OCI-LY1 (cell line): ENCODE measurements around the gene TTC36.

Experiments used
- H2AFZ ChIP-seq: fragments of 200-600 bp; sonication (generic), shearing (Covaris generic); 2 replicates; pipeline ENCODE4 v1.6.0; 2014; ENCODE audit warnings: antibody characterized with exemption, mild to moderate bottlenecking, low read length
- H3F3A ChIP-seq: fragments of 200-600 bp; sonication (generic), shearing (Covaris generic); 2 replicates; pipeline ENCODE4 v1.6.0; 2014; ENCODE audit warnings: mild to moderate bottlenecking, antibody characterized with exemption, low read length, moderate library complexity; ENCODE audit not compliant: insufficient read depth
- H3K27ac ChIP-seq: fragments of 200-600 bp; sonication (generic); 2 replicates; pipeline ENCODE4 v1.5.1; 2014; ENCODE audit warnings: low read length, mixed run types, mild to moderate bottlenecking, low read depth; ENCODE audit not compliant: poor library complexity, severe bottlenecking
- H3K27me3 ChIP-seq: fragments of 200-600 bp; sonication (generic); 2 replicates; pipeline ENCODE4 v1.6.0; 2014; ENCODE audit warnings: antibody characterized with exemption, mild to moderate bottlenecking, low read length, moderate library complexity; ENCODE audit not compliant: insufficient read depth
- H3K36me3 ChIP-seq: fragments of 200-600 bp; sonication (generic); 2 replicates; pipeline ENCODE4 v1.6.1; 2014; ENCODE audit warnings: mild to moderate bottlenecking, antibody characterized with exemption, low read length, moderate library complexity, mixed read lengths; ENCODE audit not compliant: insufficient read depth
- H3K4me1 ChIP-seq: fragments of 200-600 bp; sonication (generic); 2 replicates; pipeline ENCODE4 v1.5.1; 2014; ENCODE audit warnings: mild to moderate bottlenecking, low read length, moderate library complexity; ENCODE audit not compliant: insufficient read depth, severe bottlenecking
- H3K4me2 ChIP-seq: fragments of 200-600 bp; sonication (generic), shearing (Covaris generic); 2 replicates; pipeline ENCODE4 v1.6.1; 2014; ENCODE audit warnings: low read length
- H3K4me3 ChIP-seq: fragments of 200-600 bp; sonication (generic); 2 replicates; pipeline ENCODE4 v1.5.1; 2014; ENCODE audit warnings: low read length, low read depth, mild to moderate bottlenecking, mixed read lengths; ENCODE audit not compliant: poor library complexity, severe bottlenecking
- H3K79me2 ChIP-seq: fragments of 200-600 bp; shearing (Covaris generic); 2 replicates; pipeline ENCODE4 v1.6.1; 2016; ENCODE audit warnings: mixed run types, low read length, mixed read lengths; ENCODE audit not compliant: insufficient read depth
- H3K9ac ChIP-seq: fragments of 200-600 bp; sonication (generic), shearing (Covaris generic); 2 replicates; pipeline ENCODE4 v1.6.1; 2014; ENCODE audit warnings: mild to moderate bottlenecking, low read length, mixed read lengths
- H3K9me2 ChIP-seq: fragments of 200-600 bp; sonication (generic), shearing (Covaris generic); 2 replicates; pipeline ENCODE4 v1.6.1; 2014; ENCODE audit warnings: low read depth, mild to moderate bottlenecking, low read length, mixed read lengths
- H3K9me3 ChIP-seq: fragments of 200-600 bp; shearing (Covaris generic); 2 replicates; pipeline ENCODE4 v1.6.1; 2014; ENCODE audit warnings: low read length, mixed read lengths
- H4K20me1 ChIP-seq: fragments of 200-600 bp; sonication (generic), shearing (Covaris generic); 2 replicates; pipeline ENCODE4 v1.6.0; 2016; ENCODE audit warnings: mild to moderate bottlenecking, low read length; ENCODE audit not compliant: insufficient read depth
- CTCF ChIP-seq: fragments of 200-600 bp; sonication (generic), shearing (Covaris generic); IDR thresholded peaks from 2 replicates; pipeline ENCODE4 v1.5.1; 2017; ENCODE audit warnings: mild to moderate bottlenecking, antibody characterized with exemption, low read length, moderate library complexity, mixed read lengths
- EZH2 ChIP-seq: fragments of 200-600 bp; sonication (generic), shearing (Covaris generic); IDR thresholded peaks from 2 replicates; pipeline ENCODE4 v1.8.0; 2017; ENCODE audit warnings: borderline replicate concordance, mixed run types, mild to moderate bottlenecking, antibody characterized with exemption, low read length, moderate library complexity, mixed read lengths

TTC36 gene

DNA sequence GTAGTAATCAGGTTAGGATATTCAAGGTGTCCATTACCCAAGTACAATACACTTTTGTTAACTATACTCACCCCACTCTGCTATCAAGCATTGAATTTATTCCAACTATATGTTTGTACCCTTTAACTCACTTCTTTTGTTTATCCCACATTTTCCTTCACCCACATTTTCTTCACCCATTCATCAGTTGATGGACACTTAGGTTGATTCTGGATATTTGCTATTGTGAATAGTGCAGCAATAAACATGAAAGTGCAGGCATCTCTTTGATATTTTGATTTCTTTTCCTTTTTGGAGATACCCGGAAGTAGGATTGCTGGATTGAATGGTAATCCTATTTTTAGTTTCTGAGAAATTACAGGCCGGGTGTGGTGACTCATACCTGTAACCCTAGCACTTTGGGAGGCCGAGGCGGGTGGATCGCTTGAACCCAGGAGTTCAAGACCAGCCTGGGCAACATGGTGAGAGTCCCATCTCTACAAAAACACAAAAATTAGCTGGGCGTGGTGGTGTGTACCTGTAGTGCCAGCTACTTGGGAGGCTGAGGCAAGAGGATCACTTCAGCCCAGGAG is 10.2 kb downstream of the TTC36 start:
- Histone ChIP-seq H3K4me3 (no peak overlapping the region), H3K4me2 (no peak overlapping the region), H3F3A (no peaks in the 10 kb centered on the region), H3K9me2 (no peaks in the 10 kb centered on the region), H3K9ac (no peak overlapping the region), H3K27ac (no peak overlapping the region), H3K4me1 (no peaks in the 10 kb centered on the region), H3K79me2 (no peaks in the 10 kb centered on the region), H3K9me3 (no peaks in the 10 kb centered on the region), H3K36me3 (no peaks in the 10 kb centered on the region), H2AFZ (no peak overlapping the region), H4K20me1 (no peaks in the 10 kb centered on the region), H3K27me3 (no peaks in the 10 kb centered on the region)
- no peak for TF ChIP-seq EZH2

DNA sequence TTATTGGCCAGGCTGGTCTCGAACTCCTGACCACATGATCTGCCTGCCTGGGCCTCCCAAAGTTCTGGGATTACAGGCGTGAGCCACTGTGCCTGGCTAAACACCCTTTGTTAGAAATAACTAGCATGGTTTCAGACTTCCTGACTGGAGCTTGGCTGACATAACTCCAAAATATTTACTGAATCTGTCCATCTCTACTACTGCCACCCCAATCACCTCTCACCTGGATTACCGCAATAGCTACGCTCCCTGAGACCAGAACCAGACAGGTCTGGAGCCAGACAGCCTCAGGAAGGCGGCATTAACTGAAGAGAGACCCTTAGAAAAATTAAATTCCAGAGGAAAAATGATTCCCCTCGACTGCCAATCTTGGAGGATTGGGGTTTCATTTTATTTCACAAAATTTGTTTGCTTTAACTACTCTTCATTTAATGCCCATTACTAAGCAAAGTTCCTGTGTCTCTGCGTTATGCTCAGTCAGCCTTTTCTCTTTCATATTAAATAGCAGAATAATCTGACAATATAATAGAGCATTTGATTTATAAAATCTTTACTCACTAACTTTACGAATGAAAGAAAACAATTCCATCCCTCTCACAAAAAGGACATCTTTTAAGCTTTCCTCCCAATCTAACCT is 16.9 kb downstream of the TTC36 start:
- Histone ChIP-seq H3K27ac (no peak overlapping the region), H2AFZ (no peak overlapping the region), H3K9me2 (no peaks in the 10 kb centered on the region), H3K9me3 (no peaks in the 10 kb centered on the region), H3F3A (no peaks in the 10 kb centered on the region), H3K9ac (no peak overlapping the region), H3K4me2 (no peak overlapping the region), H3K27me3 (no peaks in the 10 kb centered on the region), H3K4me1 (no peaks in the 10 kb centered on the region), H3K36me3 (no peaks in the 10 kb centered on the region), H3K79me2 (no peaks in the 10 kb centered on the region), H3K4me3 (no peak overlapping the region), H4K20me1 (no peaks in the 10 kb centered on the region)
- no peak for TF ChIP-seq CTCF
- no peak for TF ChIP-seq EZH2

DNA sequence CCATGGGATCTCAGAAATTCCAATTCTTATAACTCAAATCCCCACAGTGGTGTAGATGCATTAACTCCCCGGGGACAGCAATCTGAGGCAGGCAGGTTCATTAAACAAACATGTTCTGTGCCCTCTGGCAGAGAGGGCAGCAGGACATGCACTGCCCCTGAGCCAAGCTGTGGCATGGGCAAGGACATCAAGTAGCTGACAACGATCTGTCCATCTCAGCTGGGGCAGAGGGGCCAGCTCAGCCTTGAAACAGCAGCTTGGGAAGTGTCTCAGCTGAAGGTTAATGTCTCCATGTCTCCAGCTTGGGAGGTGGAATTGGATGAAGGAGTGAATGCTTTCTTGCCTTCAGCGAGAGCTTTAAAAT is 17.4 kb downstream of the TTC36 start:
- Histone ChIP-seq H3K4me2 (no peak overlapping the region), H3K36me3 (no peaks in the 10 kb centered on the region), H3K27me3 (no peaks in the 10 kb centered on the region), H3K79me2 (no peaks in the 10 kb centered on the region), H3K27ac (no peak overlapping the region), H3F3A (no peaks in the 10 kb centered on the region), H3K9me2 (no peaks in the 10 kb centered on the region), H4K20me1 (no peaks in the 10 kb centered on the region), H3K4me3 (no peak overlapping the region), H2AFZ (no peak overlapping the region), H3K9me3 (no peaks in the 10 kb centered on the region), H3K9ac (no peak overlapping the region), H3K4me1 (no peaks in the 10 kb centered on the region)
- TF ChIP-seq EZH2 (no peak), CTCF (no peak)

DNA sequence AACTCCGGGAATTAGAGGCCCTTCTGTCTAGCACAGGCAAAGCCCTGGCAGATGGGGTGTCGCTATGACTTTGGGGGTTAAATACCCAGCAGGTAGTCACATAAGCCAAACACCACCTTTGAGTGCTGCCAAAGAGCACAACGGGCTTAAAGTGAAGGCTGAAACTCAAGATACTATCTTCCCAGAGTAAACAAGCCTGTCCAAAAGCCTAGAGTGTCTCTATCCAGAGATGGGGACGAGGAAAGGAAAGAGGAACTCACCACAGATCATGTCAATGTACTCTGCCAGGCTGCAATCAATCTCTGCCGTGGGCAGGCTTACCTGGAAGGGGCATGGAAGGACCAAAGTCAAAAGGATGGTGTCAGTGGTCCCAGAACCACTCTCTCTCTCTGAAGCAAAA is 18.3 kb downstream of the TTC36 start:
- no peaks in the 10 kb centered on the region for H3K27me3 ChIP-seq
- no peaks in the 10 kb centered on the region for H3K36me3 ChIP-seq
- H2AFZ ChIP-seq: no peak overlapping the region
- TF ChIP-seq CTCF (no peak), EZH2 (no peak)
- no peak overlapping the region for H3K9ac ChIP-seq
- no peaks in the 10 kb centered on the region for H3F3A ChIP-seq
- no peak overlapping the region for H3K27ac ChIP-seq
- no peaks in the 10 kb centered on the region for H3K79me2 ChIP-seq
- H3K4me1 ChIP-seq: no peaks in the 10 kb centered on the region
- H3K4me2 ChIP-seq: no peak overlapping the region
- no peak overlapping the region for H3K4me3 ChIP-seq
- H3K9me2 ChIP-seq: no peaks in the 10 kb centered on the region
- no peaks in the 10 kb centered on the region for H3K9me3 ChIP-seq
- H4K20me1 ChIP-seq: no peaks in the 10 kb centered on the region
